ENCODE measurements around the gene FKBP5. TPM values are rescaled to one million over a fixed set of nuclear protein-coding genes. Genes with fewer than 3 reads are reported as not detected.

Gene FKBP5
- total and polyA plus RNA-seq, 10 of the 15 experiments (the other 5 are each of a cell fraction or from before 2014, with no cell fraction given): 29.0 to 123 (median 62.3) TPM

- ChIA-PET RAD21 (ENCODE audit: unreplicated experiment) (no interaction called here), CTCF (no interaction called here), POLR2A (interaction anchor here (0.6 kb wide), 1 partner anchor 754 kb away, joined by 3 read pairs; no protein-coding TSS in a partner anchor), SMC1A (ENCODE audit: uncharacterized antibody, unreplicated experiment) (no interaction called here)
- no peak for DNase-seq (ENCODE audit: low read depth, low spot score)
- Histone ChIP-seq H3K4me3 (no peak overlapping the region), H3K27me3 (replicated peaks in 1 of 2; ENCODE audit: control insufficient read depth in 2 of 2, insufficient read depth in 2 of 2, low read length in 1 of 2) (no peaks in the 10 kb centered on the region), H3K4me2 (ENCODE audit: control insufficient read depth, insufficient read depth) (no peak overlapping the region), H3K27ac (ENCODE audit: control insufficient read depth, insufficient read depth) (no peak overlapping the region), H3K79me2 (ENCODE audit: control insufficient read depth, insufficient read depth, low read length) (no peaks in the 10 kb centered on the region), H4K20me1 (ENCODE audit: control insufficient read depth, insufficient read depth) (no peaks in the 10 kb centered on the region), H3K36me3 (ENCODE audit: control insufficient read depth in 2 of 2, insufficient read depth in 2 of 2, low read length in 1 of 2) (no peaks in the 10 kb centered on the region), H3K9ac (ENCODE audit: control insufficient read depth, insufficient read depth, low read length) (no peak overlapping the region), H3K4me1 (ENCODE audit: control insufficient read depth, insufficient read depth, low read length) (no peaks in the 10 kb centered on the region), H3K9me3 (replicated peaks; ENCODE audit: control insufficient read depth, insufficient read depth, low read length) (no peaks in the 10 kb centered on the region), H2AFZ (ENCODE audit: control insufficient read depth, low read depth, low read length) (no peak overlapping the region)
- WGBS (ENCODE audit: insufficient coverage, insufficient replicate concordance, low lambda C conversion rate, missing lambda C conversion rate): 20% methylated on average over 9 of the region's 11 CpGs
- TF ChIP-seq FOS (IDR thresholded peaks at IDR 0.05; ENCODE audit: borderline replicate concordance, extremely low read depth, insufficient read length): no peak
- TF ChIP-seq BCL11A (IDR thresholded peaks at IDR 0.05; ENCODE audit: low read depth, low read length): no peak
- no peak for TF ChIP-seq BHLHE40 (IDR thresholded peaks at IDR 0.05; ENCODE audit: borderline replicate concordance in 1 of 2, low read depth in 2 of 2, low read length in 1 of 2)
- no peak for TF ChIP-seq GABPA (IDR thresholded peaks at IDR 0.05; ENCODE audit: low read depth)
- TF ChIP-seq NFYB (IDR thresholded peaks at IDR 0.05; ENCODE audit: insufficient read depth, low read depth, low read length): no peak
- no peak for TF ChIP-seq ZNF622 (IDR thresholded peaks at IDR 0.05)
- no peak for TF ChIP-seq ATF2 (IDR thresholded peaks at IDR 0.05; ENCODE audit: low read length)
- TF ChIP-seq, protein P1, sequence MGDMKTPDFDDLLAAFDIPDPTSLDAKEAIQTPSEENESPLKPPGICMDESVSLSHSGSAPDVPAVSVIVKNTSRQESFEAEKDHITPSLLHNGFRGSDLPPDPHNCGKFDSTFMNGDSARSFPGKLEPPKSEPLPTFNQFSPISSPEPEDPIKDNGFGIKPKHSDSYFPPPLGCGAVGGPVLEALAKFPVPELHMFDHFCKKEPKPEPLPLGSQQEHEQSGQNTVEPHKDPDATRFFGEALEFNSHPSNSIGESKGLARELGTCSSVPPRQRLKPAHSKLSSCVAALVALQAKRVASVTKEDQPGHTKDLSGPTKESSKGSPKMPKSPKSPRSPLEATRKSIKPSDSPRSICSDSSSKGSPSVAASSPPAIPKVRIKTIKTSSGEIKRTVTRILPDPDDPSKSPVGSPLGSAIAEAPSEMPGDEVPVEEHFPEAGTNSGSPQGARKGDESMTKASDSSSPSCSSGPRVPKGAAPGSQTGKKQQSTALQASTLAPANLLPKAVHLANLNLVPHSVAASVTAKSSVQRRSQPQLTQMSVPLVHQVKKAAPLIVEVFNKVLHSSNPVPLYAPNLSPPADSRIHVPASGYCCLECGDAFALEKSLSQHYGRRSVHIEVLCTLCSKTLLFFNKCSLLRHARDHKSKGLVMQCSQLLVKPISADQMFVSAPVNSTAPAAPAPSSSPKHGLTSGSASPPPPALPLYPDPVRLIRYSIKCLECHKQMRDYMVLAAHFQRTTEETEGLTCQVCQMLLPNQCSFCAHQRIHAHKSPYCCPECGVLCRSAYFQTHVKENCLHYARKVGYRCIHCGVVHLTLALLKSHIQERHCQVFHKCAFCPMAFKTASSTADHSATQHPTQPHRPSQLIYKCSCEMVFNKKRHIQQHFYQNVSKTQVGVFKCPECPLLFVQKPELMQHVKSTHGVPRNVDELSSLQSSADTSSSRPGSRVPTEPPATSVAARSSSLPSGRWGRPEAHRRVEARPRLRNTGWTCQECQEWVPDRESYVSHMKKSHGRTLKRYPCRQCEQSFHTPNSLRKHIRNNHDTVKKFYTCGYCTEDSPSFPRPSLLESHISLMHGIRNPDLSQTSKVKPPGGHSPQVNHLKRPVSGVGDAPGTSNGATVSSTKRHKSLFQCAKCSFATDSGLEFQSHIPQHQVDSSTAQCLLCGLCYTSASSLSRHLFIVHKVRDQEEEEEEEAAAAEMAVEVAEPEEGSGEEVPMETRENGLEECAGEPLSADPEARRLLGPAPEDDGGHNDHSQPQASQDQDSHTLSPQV (IDR thresholded peaks at IDR 0.05): no peak
- TF ChIP-seq, protein P2, sequence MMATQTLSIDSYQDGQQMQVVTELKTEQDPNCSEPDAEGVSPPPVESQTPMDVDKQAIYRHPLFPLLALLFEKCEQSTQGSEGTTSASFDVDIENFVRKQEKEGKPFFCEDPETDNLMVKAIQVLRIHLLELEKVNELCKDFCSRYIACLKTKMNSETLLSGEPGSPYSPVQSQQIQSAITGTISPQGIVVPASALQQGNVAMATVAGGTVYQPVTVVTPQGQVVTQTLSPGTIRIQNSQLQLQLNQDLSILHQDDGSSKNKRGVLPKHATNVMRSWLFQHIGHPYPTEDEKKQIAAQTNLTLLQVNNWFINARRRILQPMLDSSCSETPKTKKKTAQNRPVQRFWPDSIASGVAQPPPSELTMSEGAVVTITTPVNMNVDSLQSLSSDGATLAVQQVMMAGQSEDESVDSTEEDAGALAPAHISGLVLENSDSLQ (IDR thresholded peaks at IDR 0.05): no peak
- no peak for ATAC-seq
- in situ Hi-C loops (cut with MboI) (no loop called here), intact Hi-C loops (cut with micrococcal nuclease; ENCODE audit: unreplicated experiment) (no loop called here)
- BruUV-seq (replicated peaks): no TSS peak
- no peak for FAIRE-seq
These were observed 154.1 kb downstream of the FKBP5 start for GRCh38 chr6:35534407-35535170.

Data from GM12878 (cell line).